Measurements from ENCODE around the gene PRKN.
"Not testable (repeated sequence)": the region's sequence is repeated elsewhere in the genome, so short reads cannot be mapped to it uniquely, and the experiment has no call there.

The PRKN gene

DNA sequence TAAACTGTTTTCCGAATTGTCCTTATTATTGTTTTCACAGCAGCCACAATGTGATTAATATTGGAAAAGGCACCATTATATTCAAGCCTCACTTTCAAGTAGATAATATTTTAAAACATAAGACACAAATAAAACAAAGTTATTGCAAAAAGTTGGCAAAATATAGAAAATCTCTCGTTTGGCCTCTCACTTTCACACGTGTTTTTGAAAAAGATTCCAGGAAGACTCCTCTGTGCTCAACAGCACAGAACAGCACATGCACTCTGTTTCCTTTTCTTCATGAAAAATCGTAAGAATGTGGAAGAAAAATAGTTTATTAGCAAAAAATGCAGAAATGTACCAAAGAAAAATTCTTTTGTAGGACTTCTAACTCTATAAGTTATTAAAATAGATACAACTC is 46.7 kb downstream of the PRKN start:
- TF ChIP-seq ZFX (IDR thresholded peaks at IDR 0.05): no peak
- TF ChIP-seq, protein P1, sequence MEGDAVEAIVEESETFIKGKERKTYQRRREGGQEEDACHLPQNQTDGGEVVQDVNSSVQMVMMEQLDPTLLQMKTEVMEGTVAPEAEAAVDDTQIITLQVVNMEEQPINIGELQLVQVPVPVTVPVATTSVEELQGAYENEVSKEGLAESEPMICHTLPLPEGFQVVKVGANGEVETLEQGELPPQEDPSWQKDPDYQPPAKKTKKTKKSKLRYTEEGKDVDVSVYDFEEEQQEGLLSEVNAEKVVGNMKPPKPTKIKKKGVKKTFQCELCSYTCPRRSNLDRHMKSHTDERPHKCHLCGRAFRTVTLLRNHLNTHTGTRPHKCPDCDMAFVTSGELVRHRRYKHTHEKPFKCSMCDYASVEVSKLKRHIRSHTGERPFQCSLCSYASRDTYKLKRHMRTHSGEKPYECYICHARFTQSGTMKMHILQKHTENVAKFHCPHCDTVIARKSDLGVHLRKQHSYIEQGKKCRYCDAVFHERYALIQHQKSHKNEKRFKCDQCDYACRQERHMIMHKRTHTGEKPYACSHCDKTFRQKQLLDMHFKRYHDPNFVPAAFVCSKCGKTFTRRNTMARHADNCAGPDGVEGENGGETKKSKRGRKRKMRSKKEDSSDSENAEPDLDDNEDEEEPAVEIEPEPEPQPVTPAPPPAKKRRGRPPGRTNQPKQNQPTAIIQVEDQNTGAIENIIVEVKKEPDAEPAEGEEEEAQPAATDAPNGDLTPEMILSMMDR (conservative IDR thresholded peaks at IDR 0.05): no peak
- H3K27ac ChIP-seq: no peak overlapping the region

GRCh38 chr6:162680367-162680766 is 47.2 kb downstream of the PRKN start:
- no peak overlapping the region for H3K27ac ChIP-seq
- TF ChIP-seq, protein P1 (conservative IDR thresholded peaks at IDR 0.05): no peak
- TF ChIP-seq ZFX (IDR thresholded peaks at IDR 0.05): no peak

DNA sequence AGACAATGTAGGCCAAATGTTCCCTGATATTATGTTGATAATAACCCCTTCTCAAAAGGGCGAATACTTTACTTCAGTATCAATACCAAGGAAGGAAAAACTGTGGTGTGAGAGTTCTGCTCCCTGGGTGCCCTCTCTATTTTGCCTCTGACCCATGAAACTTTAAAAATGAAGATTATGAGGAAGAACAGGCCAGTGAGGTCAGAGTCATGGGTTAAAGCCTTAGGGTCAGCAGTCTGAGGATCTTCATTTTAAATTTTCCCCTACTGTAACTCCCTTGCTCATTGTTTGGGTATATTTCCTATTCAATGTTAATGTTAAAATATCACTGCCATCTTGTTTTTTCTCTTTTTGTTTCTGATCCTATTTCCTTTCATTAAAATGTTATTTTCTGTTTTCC is 47.9 kb downstream of the PRKN start:
- H3K27ac ChIP-seq: no peak overlapping the region
- TF ChIP-seq, protein P1 (conservative IDR thresholded peaks at IDR 0.05): no peak
- no peak for TF ChIP-seq ZFX (IDR thresholded peaks at IDR 0.05)

DNA sequence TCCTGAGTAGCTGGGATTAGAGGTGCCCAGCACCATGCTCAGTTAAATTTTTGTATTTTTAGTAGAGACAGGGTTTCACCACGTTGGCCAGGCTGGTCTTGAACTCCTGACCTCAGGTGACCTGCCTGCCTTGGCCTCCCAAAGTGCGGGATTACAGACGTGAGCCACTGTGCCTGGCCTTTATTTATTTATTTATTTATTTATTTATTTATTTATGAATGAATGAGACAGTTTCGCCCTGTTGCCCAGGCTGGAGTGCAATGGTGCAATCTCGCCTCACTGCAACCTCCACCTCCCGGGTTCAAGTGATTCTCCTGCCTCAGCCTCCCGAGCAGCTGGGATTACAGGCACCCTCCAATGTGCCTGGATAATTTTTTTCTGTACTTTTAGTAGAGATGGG is 48.7 kb downstream of the PRKN start:
- H3K27ac ChIP-seq: not testable (repeated sequence)

- H3K27ac ChIP-seq: no peak overlapping the region
- TF ChIP-seq, protein P1 (conservative IDR thresholded peaks at IDR 0.05): no peak
- TF ChIP-seq ZFX (IDR thresholded peaks at IDR 0.05): no peak
These were observed 52.1 kb downstream of the PRKN start for GRCh38 chr6:162675503-162675902.

GRCh38 chr6:162674452-162674851 is 53.1 kb downstream of the PRKN start:
- no peak for TF ChIP-seq ZFX (IDR thresholded peaks at IDR 0.05)
- TF ChIP-seq, protein P1 (conservative IDR thresholded peaks at IDR 0.05): no peak
- H3K27ac ChIP-seq: no peak overlapping the region

GRCh38 chr6:162671580-162672165 is 55.9 kb downstream of the PRKN start:
- no peak overlapping the region for H3K27ac ChIP-seq
- TF ChIP-seq ZFX (IDR thresholded peaks at IDR 0.05): no peak
- TF ChIP-seq, protein P1 (conservative IDR thresholded peaks at IDR 0.05): no peak

DNA sequence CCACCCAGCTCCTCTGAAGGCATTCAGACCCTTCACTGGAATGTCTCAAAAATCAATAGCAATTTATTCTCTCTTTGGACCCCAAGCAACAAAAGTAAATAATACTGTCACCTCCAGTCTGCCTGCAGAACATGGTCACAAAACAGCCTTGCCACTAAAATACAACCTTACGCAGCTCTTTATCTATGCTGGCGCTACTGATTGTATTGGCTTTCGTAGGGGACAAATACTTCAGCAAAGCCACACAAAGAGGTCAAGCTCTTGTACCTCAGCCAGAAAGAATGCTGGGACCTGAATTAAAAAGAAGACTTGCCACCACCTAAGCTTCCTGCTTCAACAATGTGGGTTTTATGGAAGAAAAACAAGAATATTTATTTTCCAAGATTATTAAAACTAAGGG is 57.2 kb downstream of the PRKN start:
- H3K27ac ChIP-seq: no peak overlapping the region
- TF ChIP-seq, protein P1 (conservative IDR thresholded peaks at IDR 0.05): no peak
- TF ChIP-seq ZFX (IDR thresholded peaks at IDR 0.05): no peak

Measured in C4-2B (cell line).